Subcutaneous adipose tissue (tissue), 4 donors: ENCODE measurements around the gene MKX. TPM values are rescaled to one million over a fixed set of nuclear protein-coding genes. Genes with fewer than 3 reads are reported as not detected.

Source experiments
- CTCF ChIP-seq: fragments of 450-650 bp; IDR thresholded peaks from one replicate; pipeline ENCODE4 v1.5.1; 2016; ENCODE audit warnings: low read depth, mild to moderate bottlenecking, control low read depth, antibody characterized with exemption, moderate library complexity
- small RNA-seq: library from RNA; depleted of rRNA; stranded (forward); fragments of <200 nt; gene quantifications from one replicate; pipeline ENCODE3, GENCODE V24; 2016
- total RNA-seq, 4 donors: library from RNA; depleted of rRNA; stranded (reverse); fragments of >200 nt; gene quantifications; one replicate each; pipeline ENCODE4 v1.1.0, GENCODE V29; 2016

Gene MKX
- total RNA-seq, 4 donors from 2014 or later = 0.51 to 4.1 (median 2.1) TPM

GRCh38 chr10:27625452-27626211, 120.0 kb downstream of the MKX start:
- no peak for TF ChIP-seq CTCF

GRCh38 chr10:27624941-27625340, 120.7 kb downstream of the MKX start:
- TF ChIP-seq CTCF = no peak

Small RNAs within 50 kb of the gene (small RNA-seq; reads per million reads assigned to genes)
- gene RN7SKP132 = not detected

Other genes with a start within 250 kb of the MKX start
- 10 to 100 TPM; 43.0 to 69.0 (median 51.5) TPM for gene RAB18, start 241.5 kb downstream of the MKX start, total RNA-seq